ENCODE data around the gene ERCC2.

DNA sequence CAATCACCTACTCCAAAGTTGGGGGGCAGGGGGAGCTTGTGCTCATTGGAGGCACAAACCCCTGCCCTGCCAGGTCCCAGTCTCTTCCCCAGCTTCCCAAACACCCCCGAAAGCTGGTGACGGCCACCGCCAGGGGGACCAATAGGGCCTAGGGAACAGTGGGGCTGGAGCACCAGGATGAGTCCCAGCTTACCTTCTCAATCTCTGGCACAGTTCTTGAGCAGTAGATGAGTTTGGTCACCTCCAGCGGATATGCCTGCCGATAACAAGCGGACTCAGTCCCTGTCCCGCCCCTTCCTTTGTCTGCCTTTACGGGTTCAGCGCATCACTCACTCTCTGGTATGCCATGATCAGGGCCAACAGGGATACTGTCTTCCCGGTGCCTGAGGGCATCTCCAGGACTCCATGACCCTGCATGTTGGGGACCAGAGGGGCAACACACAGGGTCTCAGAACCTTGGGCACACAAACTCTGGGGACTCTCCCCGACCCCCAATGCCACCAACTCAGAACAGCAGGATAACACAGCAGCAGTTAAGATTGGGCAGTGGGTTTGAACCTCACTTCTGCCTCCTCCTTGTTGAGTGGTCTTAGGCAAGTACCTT is 1.5 kb downstream of the ERCC2 start:
- no peak for TF ChIP-seq POLR2AphosphoS5 (IDR thresholded peaks at IDR 0.05; ENCODE audit: low read depth)
- no peak for TF ChIP-seq CREB1 (CRISPR knock-in tag; IDR thresholded peaks at IDR 0.05; ENCODE audit: low read depth)
- TF ChIP-seq, protein P1, sequence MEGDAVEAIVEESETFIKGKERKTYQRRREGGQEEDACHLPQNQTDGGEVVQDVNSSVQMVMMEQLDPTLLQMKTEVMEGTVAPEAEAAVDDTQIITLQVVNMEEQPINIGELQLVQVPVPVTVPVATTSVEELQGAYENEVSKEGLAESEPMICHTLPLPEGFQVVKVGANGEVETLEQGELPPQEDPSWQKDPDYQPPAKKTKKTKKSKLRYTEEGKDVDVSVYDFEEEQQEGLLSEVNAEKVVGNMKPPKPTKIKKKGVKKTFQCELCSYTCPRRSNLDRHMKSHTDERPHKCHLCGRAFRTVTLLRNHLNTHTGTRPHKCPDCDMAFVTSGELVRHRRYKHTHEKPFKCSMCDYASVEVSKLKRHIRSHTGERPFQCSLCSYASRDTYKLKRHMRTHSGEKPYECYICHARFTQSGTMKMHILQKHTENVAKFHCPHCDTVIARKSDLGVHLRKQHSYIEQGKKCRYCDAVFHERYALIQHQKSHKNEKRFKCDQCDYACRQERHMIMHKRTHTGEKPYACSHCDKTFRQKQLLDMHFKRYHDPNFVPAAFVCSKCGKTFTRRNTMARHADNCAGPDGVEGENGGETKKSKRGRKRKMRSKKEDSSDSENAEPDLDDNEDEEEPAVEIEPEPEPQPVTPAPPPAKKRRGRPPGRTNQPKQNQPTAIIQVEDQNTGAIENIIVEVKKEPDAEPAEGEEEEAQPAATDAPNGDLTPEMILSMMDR (conservative IDR thresholded peaks at IDR 0.05; ENCODE audit: low read depth in 2 of 2), result peak; percentile 29 to 57
- TF ChIP-seq JUNB (IDR thresholded peaks at IDR 0.05; ENCODE audit: unreplicated experiment), result no peak
- TF ChIP-seq EZH2 (IDR thresholded peaks at IDR 0.05; ENCODE audit: low read depth, unreplicated experiment), result no peak
- no peak for TF ChIP-seq EZH2phosphoT487 (IDR thresholded peaks at IDR 0.05; ENCODE audit: unreplicated experiment)
- TF ChIP-seq, protein P2, sequence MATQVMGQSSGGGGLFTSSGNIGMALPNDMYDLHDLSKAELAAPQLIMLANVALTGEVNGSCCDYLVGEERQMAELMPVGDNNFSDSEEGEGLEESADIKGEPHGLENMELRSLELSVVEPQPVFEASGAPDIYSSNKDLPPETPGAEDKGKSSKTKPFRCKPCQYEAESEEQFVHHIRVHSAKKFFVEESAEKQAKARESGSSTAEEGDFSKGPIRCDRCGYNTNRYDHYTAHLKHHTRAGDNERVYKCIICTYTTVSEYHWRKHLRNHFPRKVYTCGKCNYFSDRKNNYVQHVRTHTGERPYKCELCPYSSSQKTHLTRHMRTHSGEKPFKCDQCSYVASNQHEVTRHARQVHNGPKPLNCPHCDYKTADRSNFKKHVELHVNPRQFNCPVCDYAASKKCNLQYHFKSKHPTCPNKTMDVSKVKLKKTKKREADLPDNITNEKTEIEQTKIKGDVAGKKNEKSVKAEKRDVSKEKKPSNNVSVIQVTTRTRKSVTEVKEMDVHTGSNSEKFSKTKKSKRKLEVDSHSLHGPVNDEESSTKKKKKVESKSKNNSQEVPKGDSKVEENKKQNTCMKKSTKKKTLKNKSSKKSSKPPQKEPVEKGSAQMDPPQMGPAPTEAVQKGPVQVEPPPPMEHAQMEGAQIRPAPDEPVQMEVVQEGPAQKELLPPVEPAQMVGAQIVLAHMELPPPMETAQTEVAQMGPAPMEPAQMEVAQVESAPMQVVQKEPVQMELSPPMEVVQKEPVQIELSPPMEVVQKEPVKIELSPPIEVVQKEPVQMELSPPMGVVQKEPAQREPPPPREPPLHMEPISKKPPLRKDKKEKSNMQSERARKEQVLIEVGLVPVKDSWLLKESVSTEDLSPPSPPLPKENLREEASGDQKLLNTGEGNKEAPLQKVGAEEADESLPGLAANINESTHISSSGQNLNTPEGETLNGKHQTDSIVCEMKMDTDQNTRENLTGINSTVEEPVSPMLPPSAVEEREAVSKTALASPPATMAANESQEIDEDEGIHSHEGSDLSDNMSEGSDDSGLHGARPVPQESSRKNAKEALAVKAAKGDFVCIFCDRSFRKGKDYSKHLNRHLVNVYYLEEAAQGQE (IDR thresholded peaks at IDR 0.05; ENCODE audit: unreplicated experiment), result no peak
- TF ChIP-seq STAT1 (IDR thresholded peaks at IDR 0.05; ENCODE audit: unreplicated experiment), result no peak
- no peak for TF ChIP-seq ZNF331 (CRISPR knock-in tag; IDR thresholded peaks at IDR 0.05; ENCODE audit: low read depth)
- no peak for TF ChIP-seq NANOG (IDR thresholded peaks at IDR 0.05; ENCODE audit: borderline replicate concordance)

Data from GM23338 (cell line).